ENCODE data around the gene NOBOX.

DNA sequence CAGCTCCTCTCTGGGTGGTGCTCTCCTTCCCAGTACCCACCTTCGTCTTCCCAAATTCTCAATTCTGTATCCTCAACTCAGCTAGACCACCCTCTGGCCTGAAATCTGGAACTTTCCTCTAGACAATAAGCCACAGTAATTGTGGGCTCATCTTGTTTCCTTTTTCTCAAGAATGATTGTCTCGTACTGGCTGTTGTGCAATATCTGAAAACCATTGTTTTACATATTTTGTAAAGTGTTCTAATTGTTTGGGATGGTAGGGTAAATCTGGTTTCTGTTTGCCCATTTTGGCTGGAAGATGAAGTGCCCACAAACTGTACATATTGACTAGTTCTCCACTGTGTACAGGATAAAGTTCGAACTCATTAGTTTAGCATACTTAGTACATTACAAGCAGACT is 11.3 kb upstream of the NOBOX start:
- TF ChIP-seq, protein P1, sequence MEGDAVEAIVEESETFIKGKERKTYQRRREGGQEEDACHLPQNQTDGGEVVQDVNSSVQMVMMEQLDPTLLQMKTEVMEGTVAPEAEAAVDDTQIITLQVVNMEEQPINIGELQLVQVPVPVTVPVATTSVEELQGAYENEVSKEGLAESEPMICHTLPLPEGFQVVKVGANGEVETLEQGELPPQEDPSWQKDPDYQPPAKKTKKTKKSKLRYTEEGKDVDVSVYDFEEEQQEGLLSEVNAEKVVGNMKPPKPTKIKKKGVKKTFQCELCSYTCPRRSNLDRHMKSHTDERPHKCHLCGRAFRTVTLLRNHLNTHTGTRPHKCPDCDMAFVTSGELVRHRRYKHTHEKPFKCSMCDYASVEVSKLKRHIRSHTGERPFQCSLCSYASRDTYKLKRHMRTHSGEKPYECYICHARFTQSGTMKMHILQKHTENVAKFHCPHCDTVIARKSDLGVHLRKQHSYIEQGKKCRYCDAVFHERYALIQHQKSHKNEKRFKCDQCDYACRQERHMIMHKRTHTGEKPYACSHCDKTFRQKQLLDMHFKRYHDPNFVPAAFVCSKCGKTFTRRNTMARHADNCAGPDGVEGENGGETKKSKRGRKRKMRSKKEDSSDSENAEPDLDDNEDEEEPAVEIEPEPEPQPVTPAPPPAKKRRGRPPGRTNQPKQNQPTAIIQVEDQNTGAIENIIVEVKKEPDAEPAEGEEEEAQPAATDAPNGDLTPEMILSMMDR (IDR thresholded peaks at IDR 0.05; ENCODE audit: low read depth, low read length, missing input control), result no peak
- no peak for TF ChIP-seq SP1 (IDR thresholded peaks at IDR 0.05)
